Measurements from ENCODE around the gene MTCH2.
A peak's percentile ranks its signal among the peaks of the same experiment; 100 is the strongest.

MTCH2 gene

DNA sequence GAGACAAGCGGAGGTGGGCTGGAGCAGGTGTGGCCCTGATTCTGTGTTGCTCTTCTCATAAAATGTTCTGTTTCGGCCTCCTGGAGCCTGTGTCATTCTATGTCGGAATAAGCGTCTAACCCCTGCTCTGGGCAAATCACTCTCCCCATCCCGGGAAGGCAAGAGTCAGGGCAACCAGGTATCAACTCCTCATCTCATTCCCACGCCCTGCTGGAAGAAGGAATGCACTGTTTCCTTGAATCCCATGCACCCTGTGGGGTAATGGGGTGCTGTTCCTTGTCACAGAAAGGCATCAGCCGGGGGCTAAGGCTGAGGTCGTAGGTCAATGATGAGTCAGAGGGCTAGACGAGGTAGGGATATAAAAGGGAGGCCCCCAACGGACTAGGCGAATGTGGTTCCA is 53.2 kb downstream of the MTCH2 start:
- DNase-seq = no peak

DNA sequence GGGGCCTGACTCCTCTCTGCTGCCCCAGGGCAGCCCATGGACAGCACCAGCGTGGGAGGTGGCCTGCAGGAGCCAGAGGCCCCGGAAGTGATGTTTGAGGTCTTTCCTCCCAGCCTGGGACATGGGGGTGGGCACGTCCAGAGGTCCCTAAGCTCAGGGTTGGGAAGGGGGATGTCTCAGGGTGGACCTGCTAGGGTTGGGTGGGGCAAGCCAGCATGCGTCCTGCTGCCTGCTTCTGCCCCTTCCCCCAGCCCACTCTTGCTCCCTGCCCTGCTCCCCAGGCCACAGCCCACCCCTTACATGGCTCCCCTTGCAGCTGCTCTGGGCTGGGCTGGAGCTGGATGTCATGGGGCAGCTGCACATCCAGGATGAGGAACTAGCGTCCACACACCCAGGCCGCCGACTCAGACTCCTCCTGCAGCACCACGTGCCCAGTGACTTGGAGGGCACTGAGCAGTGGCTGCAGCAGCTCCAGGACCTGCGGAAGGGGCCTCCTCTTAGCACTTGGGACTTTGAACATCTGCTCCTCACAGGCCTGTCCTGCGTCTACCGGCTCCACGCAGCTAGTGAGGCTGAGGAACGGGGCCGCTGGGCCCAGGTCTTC is 54.5 kb downstream of the MTCH2 start:
- DNase-seq = no peak

DNA sequence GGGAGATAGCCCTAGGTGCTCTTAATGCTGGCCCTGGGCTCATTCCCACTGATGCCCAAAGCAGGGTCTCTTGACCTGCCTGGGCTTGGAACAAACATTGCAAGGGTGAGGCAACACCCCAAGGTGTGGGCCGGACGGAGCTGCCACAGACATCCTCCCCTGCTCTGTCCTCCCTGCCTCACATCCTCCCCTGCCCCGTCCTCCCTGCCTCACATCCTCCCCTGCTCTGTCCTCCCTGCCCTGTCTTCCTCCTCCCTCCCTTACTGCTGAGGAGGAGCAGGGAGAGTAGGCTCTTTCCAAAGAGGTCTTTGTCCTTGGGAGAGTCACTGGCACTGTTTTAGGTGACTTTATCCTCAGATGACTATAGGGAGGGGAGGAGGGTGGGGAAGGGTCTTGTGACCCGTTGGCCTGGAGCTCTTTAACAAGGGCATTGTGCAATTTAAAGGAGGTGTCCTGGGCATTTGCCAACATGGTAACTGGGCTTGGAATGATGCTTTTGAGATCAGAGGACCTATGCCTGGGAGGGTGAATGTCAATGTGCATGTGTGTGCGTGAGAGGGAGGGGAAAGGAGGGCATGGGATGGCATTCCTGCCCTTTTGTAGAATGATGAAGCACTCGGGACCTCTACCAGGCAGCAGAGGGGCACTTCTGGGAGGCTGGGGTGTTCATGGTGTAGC is 55.2 kb downstream of the MTCH2 start:
- no peak for DNase-seq

DNA sequence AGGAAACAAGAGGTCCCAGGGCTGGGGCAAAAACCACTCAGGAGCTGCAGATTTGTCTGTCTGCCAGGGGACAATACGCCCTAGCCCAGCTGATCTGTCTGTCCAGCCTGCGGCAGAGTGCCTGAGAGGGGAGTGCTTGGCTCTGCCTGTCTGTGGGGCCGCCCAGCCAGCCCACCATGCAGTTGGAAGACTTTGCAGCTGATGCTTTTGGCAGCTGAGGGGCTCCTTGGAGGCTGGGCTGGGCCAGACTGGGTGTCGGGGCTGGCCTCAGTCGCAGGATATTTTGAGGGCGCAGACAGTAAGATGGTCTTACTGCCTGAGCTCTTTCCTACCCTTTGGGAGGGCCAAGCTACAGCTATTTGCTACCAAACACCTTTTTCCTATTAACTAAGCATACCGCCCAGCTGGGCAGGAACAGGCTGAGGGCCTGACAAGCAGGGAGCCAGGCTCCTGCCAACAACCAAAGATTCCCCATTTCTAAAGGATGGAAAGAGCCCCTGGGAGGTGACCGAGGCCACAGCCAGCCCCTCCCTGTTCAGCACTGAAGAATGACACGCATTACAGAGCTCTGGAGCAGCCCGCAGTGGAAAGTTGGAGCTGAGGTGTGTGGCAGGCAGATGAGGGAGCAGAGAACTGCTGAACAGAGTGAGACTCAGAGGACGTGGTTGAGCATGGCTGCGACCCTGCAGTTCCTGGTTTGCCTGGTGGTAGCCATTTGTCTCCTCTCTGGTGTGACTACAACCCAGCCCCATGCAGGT is 56.1 kb downstream of the MTCH2 start, which contains the start of gene FAM180B:
Gene FAM180B (plus strand): TSS at position 581 of the 758 bp plus-strand sequence. CDS start 91 bp downstream, at position 672.
- DNase-seq = no peak

GRCh38 chr11:47583844-47584243 is 58.5 kb downstream of the MTCH2 start:
- no peak for DNase-seq

DNA sequence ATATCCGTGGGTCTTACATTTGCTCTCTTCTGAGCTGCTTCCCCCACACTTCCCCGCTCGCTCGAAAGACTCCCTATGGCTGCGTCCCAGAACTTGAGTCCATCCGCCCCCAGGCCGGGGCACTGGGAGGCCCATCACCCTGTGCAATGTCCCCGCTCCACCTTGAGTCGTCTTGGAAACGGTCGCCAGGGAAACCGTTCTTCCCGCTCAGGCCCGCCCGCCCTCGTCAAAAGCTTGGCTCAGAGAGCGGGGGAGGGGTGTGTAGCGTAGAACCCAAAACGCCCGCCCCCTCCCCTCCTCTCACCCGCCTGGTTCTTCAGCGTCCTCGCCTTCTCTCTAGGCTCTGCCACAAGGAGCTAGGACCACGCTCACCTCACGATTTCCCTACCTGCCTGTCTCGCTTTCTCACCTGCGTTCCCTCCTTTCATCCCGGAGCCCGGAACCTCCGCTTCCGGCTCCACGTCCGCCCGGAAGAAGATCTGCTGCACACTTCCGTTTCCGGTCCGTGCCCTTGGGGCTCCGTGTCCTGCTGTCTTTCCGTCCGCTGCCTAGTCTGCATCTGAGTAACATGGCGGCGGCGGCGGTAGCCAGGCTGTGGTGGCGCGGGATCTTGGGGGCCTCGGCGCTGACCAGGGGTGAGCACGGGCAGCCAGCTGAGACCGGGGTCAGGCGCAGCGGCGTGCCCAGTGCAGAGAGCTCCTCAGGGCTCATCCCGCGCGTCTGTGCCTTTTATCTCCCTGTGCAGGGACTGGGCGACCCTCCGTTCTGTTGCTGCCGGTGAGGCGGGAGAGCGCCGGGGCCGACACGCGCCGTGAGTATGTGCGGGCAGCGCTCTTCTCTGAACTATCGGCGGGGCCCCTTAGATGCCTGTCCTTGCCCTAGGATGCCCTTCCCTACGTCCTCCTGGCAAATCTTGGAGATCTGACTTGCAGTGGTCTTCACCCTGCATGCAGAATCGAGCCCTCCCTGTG is 63.5 kb downstream of the MTCH2 start, which contains the start of the genes KBTBD4 and NDUFS3:
Gene KBTBD4 (minus strand): TSS at position 447 of the 971 bp plus-strand sequence. CDS start 19 bp downstream, at position 428.
Gene NDUFS3 (plus strand): TSS at position 551 of the 971 bp plus-strand sequence. CDS start 18 bp downstream, at position 569.
- DNase-seq = peak; percentile 81

GRCh38 chr11:47577460-47578041 is 64.8 kb downstream of the MTCH2 start:
- no peak for DNase-seq

DNA sequence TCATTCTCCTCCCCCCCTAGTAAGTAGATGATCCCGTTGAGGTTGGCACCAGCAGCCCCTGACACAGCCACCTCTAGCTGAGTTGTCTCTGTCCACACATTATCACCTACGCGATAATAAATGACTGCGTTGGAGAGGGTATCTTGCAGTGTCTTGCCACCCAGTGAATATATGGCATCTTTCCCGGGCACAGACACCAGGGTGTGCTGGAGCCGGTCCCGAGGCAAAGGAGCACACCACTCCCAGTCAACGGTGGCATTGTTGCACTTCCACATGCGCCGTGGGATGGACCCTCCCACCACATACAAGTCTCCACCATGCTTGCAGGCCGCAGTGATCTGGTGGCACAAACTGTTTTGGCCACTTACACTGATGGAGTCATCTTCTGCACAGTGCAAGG is 69.0 kb downstream of the MTCH2 start:
- no peak for DNase-seq

DNA sequence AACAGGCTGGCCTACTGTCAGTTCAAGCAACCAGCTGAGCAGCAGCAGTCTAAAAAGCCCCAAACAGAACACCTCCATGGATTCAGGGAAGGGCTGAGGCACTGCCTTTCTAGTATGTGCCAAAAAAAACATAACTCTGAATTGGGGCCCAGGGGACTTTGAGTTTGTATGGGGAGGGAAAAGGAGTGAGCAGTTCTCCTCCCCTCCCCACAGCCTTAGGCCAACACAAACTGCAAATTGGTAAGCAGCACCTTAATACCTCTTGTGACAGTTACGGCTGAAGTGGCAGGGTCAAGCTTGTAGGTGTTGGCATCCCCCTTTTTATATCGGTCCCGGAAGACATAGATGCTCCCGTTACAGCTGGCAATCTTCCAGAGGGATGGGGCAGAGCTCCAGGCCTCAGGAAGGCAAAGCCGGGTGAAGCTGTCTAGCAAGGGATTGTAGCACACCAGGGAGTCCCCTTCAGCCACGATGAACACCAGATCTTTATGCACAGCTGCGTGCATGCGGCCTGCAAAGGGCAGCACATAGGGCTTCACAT is 69.6 kb downstream of the MTCH2 start:
- DNase-seq = no peak

DNA sequence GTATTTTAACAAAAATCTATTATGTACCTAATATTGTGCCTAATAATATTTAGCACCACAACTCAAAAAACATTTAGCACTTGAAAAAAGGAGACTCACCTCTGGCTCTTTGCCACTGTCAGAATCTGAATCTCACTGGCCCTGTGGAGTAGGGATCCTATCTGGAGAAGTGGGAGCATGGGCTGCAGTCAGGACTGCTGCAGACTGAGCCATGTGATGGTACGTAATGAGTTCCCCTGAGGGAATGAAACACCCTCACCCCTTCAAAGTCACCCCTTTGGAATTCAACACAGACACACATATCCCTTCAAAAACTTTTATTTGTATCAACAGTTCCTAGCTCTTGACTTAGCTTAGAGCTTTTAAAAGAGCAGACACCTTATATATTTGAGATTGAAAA is 70.5 kb downstream of the MTCH2 start:
- DNase-seq = no peak

DNA sequence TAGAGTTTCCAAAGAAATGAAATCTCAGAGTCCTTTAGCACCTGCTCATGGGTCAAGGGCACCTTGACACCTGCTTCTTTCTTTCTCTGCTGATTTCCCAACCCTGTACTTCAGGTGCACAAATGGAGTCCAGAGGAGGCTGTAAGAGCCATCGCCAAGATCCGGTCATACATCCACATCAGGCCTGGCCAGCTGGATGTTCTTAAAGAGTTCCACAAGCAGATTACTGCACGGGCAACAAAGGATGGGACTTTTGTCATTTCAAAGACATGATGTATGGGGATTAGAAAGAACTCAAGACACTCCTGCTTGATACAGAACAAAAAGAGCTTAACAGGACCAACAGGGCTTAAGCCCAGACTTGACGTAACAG is 71.0 kb downstream of the MTCH2 start:
- DNase-seq = no peak

GRCh38 chr11:47570651-47571356 is 71.6 kb downstream of the MTCH2 start:
- DNase-seq = no peak

GRCh38 chr11:47569646-47570045 is 72.7 kb downstream of the MTCH2 start:
- no peak for DNase-seq
